HEK293T (cell line): ENCODE measurements around the gene ANO10.

Source experiments
- BHLHE40 ChIP-seq: fragments of 450-650 bp; IDR thresholded peaks from 2 replicates; pipeline ENCODE4 v1.6.1; 2016; ENCODE audit warnings: mild to moderate bottlenecking, moderate library complexity, borderline replicate concordance
- ELF4 ChIP-seq: fragments of 450-650 bp; IDR thresholded peaks from 2 replicates; pipeline ENCODE4 v1.6.1; 2017; ENCODE audit warnings: antibody characterized with exemption
- FOXA1 ChIP-seq: fragments of 450-650 bp; IDR thresholded peaks from 2 replicates; pipeline ENCODE4 v1.6.1; 2016; ENCODE audit warnings: mild to moderate bottlenecking
- FOXK2 ChIP-seq: fragments of 450-650 bp; IDR thresholded peaks from 2 replicates; pipeline ENCODE4 v1.6.1; 2016; ENCODE audit warnings: mild to moderate bottlenecking
- FOXM1 ChIP-seq: fragments of 450-650 bp; IDR thresholded peaks from 2 replicates; pipeline ENCODE4 v1.6.1; 2017; ENCODE audit warnings: mild to moderate bottlenecking, borderline replicate concordance
- HDGF ChIP-seq: fragments of 450-650 bp; IDR thresholded peaks from 2 replicates; pipeline ENCODE4 v1.6.1; 2017; ENCODE audit warnings: antibody characterized with exemption, borderline replicate concordance
- L3MBTL2 ChIP-seq: fragments of 450-650 bp; conservative IDR thresholded peaks from 2 replicates; pipeline ENCODE4 v1.6.1; 2016; ENCODE audit warnings: mild to moderate bottlenecking
- LEF1 ChIP-seq: fragments of 450-650 bp; IDR thresholded peaks from 2 replicates; pipeline ENCODE4 v1.6.1; 2017; ENCODE audit warnings: mild to moderate bottlenecking, borderline replicate concordance
- NFRKB ChIP-seq: fragments of 450-650 bp; IDR thresholded peaks from 2 replicates; pipeline ENCODE4 v1.6.1; 2016; ENCODE audit warnings: mild to moderate bottlenecking, moderate library complexity
- PKNOX1 ChIP-seq: fragments of 450-650 bp; IDR thresholded peaks from 2 replicates; pipeline ENCODE4 v1.6.1; 2016
- SP1 ChIP-seq: fragments of 450-650 bp; IDR thresholded peaks from 2 replicates; pipeline ENCODE4 v1.6.1; 2017
- SUZ12 ChIP-seq: fragments of 450-650 bp; IDR thresholded peaks from 2 replicates; pipeline ENCODE4 v1.6.1; 2016; ENCODE audit warnings: mild to moderate bottlenecking
- TARDBP ChIP-seq: fragments of 450-650 bp; IDR thresholded peaks from 2 replicates; pipeline ENCODE4 v1.6.1; 2016
- ZNF384 ChIP-seq: fragments of 450-650 bp; IDR thresholded peaks from 2 replicates; pipeline ENCODE4 v1.6.1; 2016

DNA sequence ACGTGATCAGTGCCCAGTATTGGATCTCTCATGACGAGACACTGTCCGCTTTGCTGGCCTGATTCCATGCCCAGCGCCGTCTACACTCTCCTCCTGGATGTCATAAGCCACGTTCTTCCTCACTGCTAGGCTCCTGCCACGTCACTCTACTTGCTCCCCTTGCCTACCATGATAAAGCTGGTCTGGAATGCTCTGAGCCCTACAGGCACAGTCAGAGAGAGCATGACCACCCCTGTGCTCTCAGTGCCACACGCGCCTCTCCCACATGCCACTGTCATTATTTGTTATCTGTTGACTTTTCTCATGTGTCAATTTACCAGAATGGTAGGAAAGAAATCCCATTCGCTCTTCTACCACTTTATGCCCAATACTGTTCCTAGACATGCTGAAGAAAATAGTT, 148.6 kb downstream of the ANO10 start:
- TF ChIP-seq FOXM1 (no peak), TARDBP (no peak), SUZ12 (no peak), BHLHE40 (no peak), LEF1 (no peak), HDGF (no peak), PKNOX1 (no peak), NFRKB (no peak), SP1 (no peak), L3MBTL2 (no peak), ELF4 (no peak), ZNF384 (no peak), FOXA1 (no peak), FOXK2 (no peak)
